NCI-H2227 treated with DMSO at 0.1 percent for 48 hours (cell line): ENCODE measurements around the gene AP3B1.
"Not testable (repeated sequence)": the region's sequence is repeated elsewhere in the genome, so short reads cannot be mapped to it uniquely, and the experiment has no call there.

Experiments used
- DNase-seq: peaks from one replicate; lab custom pipeline; 2025; lab: John Stamatoyannopoulos, UW

The AP3B1 gene

GRCh38 chr5:78157001-78157400 lies 137.5 kb downstream of the AP3B1 start:
- DNase-seq: no peak

- no peak for DNase-seq
Observed at GRCh38 chr5:78151594-78152271, 142.8 kb downstream of the AP3B1 start.

GRCh38 chr5:78137290-78137689 lies 157.2 kb downstream of the AP3B1 start:
- DNase-seq: no peak

DNA sequence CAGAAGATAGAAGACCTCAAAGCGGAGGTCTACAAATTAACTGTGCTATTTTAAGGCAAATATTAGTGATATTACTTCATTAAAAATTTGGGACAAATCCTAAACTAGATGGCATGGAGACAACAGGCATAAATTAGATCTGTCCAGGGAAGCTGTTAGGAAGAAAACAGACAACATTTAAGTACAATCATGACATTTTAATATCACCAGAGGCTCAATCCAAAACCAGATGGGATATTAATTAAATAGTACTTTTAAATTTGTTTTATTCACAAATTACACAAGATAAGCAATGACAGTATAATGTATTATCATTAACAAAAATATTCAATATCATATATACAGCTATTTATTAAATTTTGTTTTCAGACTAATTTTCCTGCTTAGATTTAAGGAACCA lies 161.1 kb downstream of the AP3B1 start:
- DNase-seq: no peak

- DNase-seq: no peak
Observed at GRCh38 chr5:78132507-78132906, 162.0 kb downstream of the AP3B1 start.

- DNase-seq: peak; percentile 1
Observed at GRCh38 chr5:78129597-78129996, 164.9 kb downstream of the AP3B1 start.

- DNase-seq: no peak
Observed at GRCh38 chr5:78127875-78128274, 166.6 kb downstream of the AP3B1 start.

- DNase-seq: no peak
Observed at GRCh38 chr5:78126536-78126935, 168.0 kb downstream of the AP3B1 start.

DNA sequence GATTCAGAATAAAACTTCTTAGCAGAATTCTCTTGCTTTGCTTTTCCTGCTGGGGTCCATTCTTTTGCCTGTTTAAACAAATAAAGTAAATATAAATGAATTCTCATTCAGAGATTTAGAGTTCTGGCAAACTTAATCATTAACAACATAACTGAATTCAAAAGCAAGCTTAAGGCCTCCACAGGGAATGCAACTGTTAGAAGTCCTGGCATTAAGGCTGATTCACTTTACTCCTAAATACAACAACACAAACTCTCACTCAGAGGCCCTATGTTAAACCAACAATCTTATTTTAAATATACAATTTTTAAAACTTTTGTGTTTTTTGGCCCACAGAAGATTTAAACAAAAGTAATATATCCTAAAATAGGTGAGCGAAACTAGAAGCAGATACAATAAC lies 178.3 kb downstream of the AP3B1 start:
- no peak for DNase-seq

- no peak for DNase-seq
Observed at GRCh38 chr5:78113689-78114264, 180.7 kb downstream of the AP3B1 start.

DNA sequence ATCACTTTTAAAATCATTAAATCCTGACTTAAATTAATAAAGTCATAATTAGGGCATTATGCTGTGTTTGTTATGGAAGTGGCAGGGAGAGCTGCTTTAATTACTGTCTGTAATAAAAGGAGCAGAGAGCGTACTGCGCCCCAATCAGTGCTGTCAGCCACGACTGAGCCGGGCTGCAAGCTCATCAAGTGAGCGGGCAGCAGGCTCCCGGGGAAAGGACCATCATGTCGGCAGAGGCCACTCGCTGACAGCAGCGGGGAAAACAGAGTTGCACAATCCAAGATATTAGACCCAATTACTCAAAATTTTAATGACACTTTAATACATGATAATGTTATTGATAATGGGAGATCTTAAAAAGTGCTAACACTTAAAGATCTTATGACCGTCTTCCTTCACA lies 181.6 kb downstream of the AP3B1 start:
- DNase-seq: no peak

DNA sequence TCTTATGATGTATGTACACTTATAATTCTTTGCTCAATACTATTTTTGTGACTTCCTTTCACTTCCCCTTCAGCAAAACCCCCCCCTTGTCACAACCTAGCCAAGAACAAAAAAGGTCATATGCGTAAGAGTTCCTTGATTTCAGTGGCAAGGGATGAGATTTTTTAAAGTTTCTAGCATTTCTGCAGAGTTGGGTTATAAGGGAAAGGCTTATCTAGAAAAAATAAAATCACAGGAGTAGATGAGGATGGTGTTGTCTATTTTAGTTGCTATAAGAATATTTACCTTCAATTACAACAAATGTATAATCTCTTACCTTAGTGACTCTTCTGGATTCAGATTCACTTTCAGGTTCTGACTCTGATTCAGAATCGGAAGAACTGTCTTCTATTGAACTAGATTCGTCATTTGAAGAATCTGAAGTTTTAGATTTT lies 184.6 kb downstream of the AP3B1 start:
- DNase-seq: no peak

DNA sequence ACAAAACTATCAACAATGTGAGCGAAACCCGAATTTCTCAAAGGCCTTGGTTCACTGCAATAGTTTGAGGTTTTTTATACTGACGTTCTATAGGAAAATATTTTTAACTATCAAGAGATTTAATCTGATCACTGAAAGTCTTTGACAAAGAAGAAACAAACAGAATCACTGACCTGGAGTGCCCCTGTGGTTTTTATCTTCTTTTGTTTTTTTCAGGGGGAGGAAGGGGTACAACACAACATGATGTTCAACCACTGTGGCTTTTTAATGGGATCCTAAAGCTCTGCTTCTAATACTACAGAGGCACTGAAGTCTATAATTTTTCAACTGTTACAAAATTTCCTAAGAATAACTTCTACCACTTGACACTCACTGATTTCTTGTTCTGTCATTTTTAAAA lies 185.9 kb downstream of the AP3B1 start:
- no peak for DNase-seq

GRCh38 chr5:78103232-78103918 lies 191.1 kb downstream of the AP3B1 start:
- no peak for DNase-seq

GRCh38 chr5:78102500-78102899 lies 192.0 kb downstream of the AP3B1 start:
- DNase-seq: no peak

- no peak for DNase-seq
Observed at GRCh38 chr5:78095125-78095524, 199.4 kb downstream of the AP3B1 start.

DNA sequence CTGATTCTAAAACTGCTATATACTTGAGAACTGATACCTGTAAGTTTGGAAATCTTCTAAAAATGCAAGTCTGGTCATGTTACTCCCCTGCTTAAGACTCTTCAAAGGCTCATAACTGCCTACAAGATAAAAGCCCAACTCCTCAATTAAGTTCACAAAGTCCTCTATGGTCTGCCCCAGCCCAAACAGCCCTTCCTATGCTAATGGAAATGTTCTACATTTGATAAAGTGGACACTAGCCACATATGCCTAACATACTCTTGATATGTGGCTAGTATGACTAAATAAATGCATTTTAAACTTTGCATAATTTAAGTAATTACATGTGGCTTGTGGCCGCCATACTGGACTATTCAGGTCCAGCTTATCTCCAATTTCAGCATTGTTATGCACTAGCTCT lies 204.5 kb downstream of the AP3B1 start:
- no peak for DNase-seq

DNA sequence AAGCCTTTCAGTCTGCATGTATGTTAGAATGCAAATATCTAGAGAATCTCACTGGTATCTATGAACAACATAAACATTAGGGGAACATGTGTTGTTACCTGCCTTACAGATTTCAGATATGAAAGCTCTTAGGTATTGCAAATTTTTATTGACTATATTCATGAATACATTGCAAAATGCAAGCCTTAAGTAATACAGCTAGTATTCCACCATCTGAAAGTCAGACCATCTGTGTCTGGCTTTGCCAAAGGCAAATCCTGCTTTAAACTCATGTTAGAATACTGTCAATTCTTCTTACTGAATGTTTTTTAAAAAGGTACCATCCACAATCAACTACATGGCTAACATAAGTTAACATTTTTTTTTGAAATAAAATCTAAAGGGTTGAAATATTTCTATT lies 215.6 kb downstream of the AP3B1 start:
- DNase-seq: no peak

- DNase-seq: no peak
Observed at GRCh38 chr5:78077369-78078068, 217.0 kb downstream of the AP3B1 start.

- DNase-seq: no peak
Observed at GRCh38 chr5:78076351-78076750, 218.1 kb downstream of the AP3B1 start.

GRCh38 chr5:78075301-78075700 lies 219.2 kb downstream of the AP3B1 start:
- DNase-seq: no peak

DNA sequence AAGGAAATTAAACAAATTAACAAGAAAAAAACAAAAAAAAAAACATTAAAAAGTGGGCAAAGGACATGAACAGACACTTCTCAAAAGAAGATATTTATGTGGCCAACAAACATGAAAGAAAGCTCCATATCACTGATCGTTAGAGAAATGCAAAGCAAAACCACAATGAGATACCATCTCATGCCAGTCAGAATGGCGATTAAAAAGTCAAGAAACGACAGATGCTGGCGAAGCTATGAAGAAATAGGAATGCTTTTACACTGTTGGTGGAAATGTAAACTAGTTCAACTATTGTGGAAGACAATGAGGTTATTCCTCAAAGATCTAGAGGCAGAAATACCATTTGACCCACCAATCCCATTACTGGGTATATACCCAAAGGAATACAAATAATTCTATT lies 223.8 kb downstream of the AP3B1 start:
- DNase-seq: not testable (repeated sequence)

GRCh38 chr5:78067581-78067980 lies 226.9 kb downstream of the AP3B1 start:
- not testable (repeated sequence) for DNase-seq
